IPS DF 4.7 (cell line): Measurements from ENCODE around the gene AMPD1.

Experiments used
- DNase-seq: peaks from one replicate; pipeline ENCODE4 v3.0.0-alpha.2; 2013; ENCODE audit warnings: low spot score; ENCODE audit errors: extremely low read depth

Gene AMPD1

GRCh38 chr1:114641377-114641776 is 54.0 kb downstream of the AMPD1 start:
- no peak for DNase-seq

- no peak for DNase-seq
Measured at GRCh38 chr1:114638910-114639309, 56.4 kb downstream of the AMPD1 start.

DNA sequence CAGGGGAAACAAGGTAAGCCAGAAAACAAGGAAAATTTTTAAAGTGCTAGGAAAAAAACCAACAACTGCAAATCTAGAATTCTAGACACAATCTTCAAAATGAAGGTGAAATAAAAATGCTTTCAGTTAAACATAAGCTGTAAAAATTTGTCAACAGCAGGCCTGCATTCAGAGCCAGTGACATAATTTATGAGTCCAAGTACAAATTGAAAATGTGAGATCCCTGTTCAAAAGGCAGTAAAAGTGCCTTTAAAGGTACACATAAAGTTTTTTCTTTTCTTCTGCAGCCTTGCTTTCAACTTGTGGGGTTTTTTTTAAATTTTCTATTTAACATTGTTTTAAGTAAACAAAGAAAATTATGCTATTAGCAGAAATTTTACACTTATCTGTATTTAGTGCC is 62.9 kb downstream of the AMPD1 start:
- DNase-seq = no peak

DNA sequence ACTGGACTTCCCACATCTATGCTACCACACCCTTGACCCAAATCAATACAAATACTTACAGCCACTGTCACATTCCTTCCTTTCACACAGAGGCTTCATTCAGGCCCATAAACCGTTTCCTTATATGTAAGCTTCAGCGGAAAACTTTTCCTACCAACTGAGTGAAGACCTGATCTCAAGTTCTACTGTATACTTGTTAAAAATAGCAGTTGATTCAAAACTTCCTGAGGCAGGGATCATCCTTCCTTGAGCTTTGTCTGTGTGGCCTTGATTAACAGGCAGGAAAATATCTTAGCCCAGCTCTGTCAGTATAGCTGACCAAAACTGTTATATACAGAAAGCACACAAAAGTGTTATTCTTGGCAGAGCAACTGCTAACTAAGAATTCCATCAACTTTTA is 68.2 kb downstream of the AMPD1 start:
- DNase-seq = no peak

GRCh38 chr1:114623364-114623763 is 72.0 kb downstream of the AMPD1 start:
- DNase-seq = no peak
